22Rv1 (cell line): ENCODE data around the gene ITGB2.

Experiments used
- ZFX ChIP-seq: fragments of 450-650 bp; IDR thresholded peaks from 2 replicates; pipeline ENCODE4 v1.6.1; 2017; ENCODE audit warnings: antibody characterized with exemption, borderline replicate concordance
- TF ChIP-seq, protein P1 (sequence below): fragments of 450-650 bp; IDR thresholded peaks from 2 replicates; pipeline ENCODE4 v1.5.1; 2017; ENCODE audit warnings: mild to moderate bottlenecking

DNA sequence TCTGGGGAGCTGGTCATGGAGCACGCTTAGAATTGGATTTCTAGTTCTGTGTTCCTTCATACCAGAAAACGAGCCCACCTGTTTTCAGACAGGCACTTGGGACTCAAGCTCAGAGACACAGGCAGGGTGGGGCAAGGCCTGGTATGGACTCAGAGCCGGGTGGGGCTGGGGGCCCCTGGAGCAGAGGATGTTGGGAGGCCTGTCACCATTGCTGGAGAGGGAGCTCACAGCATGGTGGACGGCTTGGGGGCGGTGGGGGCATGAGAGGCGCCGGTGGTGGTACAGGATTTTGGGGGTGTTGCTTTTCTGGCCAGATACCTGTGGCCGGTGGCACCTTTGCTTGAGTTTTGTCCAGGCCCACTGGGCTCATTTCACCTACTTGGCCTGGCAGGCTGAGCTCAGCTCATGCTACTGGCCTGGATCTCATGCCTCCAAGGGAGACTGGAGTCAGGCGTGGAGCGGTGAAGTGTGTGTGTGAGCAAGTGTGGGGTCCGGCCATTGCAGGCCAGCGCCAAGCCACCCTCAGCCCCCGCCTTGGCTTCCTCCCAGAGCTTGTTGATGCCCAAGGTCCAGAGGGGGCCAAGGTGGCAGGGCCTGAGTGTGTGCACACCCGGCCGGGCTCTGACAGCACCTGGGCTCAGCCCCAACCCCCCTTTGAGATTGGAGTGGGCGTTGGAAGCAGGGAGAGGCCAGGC, 27.9 kb upstream of the ITGB2 start:
- TF ChIP-seq, protein P1, sequence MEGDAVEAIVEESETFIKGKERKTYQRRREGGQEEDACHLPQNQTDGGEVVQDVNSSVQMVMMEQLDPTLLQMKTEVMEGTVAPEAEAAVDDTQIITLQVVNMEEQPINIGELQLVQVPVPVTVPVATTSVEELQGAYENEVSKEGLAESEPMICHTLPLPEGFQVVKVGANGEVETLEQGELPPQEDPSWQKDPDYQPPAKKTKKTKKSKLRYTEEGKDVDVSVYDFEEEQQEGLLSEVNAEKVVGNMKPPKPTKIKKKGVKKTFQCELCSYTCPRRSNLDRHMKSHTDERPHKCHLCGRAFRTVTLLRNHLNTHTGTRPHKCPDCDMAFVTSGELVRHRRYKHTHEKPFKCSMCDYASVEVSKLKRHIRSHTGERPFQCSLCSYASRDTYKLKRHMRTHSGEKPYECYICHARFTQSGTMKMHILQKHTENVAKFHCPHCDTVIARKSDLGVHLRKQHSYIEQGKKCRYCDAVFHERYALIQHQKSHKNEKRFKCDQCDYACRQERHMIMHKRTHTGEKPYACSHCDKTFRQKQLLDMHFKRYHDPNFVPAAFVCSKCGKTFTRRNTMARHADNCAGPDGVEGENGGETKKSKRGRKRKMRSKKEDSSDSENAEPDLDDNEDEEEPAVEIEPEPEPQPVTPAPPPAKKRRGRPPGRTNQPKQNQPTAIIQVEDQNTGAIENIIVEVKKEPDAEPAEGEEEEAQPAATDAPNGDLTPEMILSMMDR: no peak
- TF ChIP-seq ZFX: no peak
